Measurements from ENCODE around the gene SLC9A9.

DNA sequence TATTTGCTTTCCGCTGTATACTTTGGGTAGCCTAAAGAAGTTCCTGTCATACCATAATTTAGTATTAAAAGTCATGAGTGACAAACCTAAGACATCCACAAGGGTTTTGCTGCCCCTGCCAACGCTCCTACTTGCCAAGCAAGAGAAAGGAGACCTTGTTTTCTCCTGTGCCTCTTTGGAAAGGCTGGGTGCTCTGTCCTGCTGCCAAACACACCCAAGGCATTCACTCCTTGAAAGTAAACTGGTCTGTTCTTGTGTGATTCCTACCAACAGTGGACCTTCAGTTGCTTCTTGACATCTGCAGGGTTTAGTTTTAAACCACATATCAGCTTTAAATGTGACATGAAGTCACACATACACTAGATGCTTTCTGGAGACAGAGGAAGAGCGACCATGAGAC lies 295.4 kb downstream of the SLC9A9 start:
- TF ChIP-seq ARNTL (CRISPR knock-in tag; IDR thresholded peaks at IDR 0.05; ENCODE audit: borderline replicate concordance, low read depth) (no peak), PATZ1 (CRISPR knock-in tag; IDR thresholded peaks at IDR 0.05; ENCODE audit: borderline replicate concordance) (no peak), CSDC2 (CRISPR knock-in tag; IDR thresholded peaks at IDR 0.05) (no peak), BACH2 (CRISPR knock-in tag; IDR thresholded peaks at IDR 0.05; ENCODE audit: borderline replicate concordance) (no peak), GLIS3 (CRISPR knock-in tag; IDR thresholded peaks at IDR 0.05) (no peak), OSR1 (CRISPR knock-in tag; IDR thresholded peaks at IDR 0.05) (no peak), RARB (CRISPR knock-in tag; IDR thresholded peaks at IDR 0.05) (no peak), ZFP30 (CRISPR knock-in tag; IDR thresholded peaks at IDR 0.05) (no peak)
- TF ChIP-seq, protein P1, sequence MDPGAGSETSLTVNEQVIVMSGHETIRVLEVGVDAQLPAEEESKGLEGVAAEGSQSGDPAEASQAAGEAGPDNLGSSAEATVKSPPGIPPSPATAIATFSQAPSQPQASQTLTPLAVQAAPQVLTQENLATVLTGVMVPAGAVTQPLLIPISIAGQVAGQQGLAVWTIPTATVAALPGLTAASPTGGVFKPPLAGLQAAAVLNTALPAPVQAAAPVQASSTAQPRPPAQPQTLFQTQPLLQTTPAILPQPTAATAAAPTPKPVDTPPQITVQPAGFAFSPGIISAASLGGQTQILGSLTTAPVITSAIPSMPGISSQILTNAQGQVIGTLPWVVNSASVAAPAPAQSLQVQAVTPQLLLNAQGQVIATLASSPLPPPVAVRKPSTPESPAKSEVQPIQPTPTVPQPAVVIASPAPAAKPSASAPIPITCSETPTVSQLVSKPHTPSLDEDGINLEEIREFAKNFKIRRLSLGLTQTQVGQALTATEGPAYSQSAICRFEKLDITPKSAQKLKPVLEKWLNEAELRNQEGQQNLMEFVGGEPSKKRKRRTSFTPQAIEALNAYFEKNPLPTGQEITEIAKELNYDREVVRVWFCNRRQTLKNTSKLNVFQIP (CRISPR knock-in tag; IDR thresholded peaks at IDR 0.05; ENCODE audit: borderline replicate concordance, low read depth): no peak
